ENCODE results near the gene FKBP1B.

Gene FKBP1B

DNA sequence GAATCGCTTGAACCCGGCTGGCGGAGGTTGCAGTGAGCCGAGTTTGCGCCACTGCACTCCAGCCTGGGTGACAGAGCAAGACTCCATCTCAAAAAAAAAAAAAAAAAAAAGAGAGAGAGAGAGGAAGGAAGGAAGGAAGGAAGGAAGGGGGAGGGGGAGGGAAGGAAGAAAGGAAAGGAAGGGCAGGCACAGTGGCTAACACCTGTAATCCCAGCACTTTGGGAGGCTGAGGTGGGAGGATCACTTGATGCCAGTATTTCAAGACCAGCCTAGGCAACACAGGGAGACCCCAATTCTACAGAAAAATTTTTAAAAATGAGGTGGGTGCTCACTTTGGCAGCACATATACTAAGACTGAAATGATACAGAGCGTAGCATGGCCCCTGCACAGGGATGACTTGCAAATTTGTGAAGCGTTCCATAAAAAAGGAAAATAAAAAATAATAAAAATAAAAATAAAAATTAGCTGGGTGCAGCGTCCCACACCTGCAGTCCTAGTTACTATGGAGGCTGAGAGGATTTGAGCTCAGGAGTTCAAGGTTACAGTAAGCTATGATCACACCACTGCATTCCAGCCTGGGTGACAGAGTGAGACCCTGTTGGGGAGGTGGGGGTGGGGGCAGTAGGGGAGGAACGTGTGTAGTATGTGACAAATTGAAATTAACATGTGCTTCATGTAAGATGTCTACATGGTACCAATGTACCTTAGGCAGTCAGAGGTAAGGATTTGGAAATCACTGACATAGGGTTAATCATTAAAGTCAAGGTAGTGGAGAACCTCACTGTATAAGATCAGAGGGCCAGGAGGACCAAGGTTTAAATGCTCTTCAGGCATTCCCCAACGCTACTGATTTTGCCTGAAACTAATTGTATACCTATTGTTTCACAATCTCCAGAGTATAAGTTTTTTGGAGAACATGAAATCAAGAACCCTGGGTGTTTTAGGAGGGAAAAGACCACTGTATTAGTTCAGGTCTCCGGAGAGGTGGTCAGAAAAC is 3.7 kb upstream of the FKBP1B start:
- Histone ChIP-seq H3K27ac (no peak overlapping the region), H3K4me3 (peak overlapping the region; percentile 81)
- TF ChIP-seq, protein P1, sequence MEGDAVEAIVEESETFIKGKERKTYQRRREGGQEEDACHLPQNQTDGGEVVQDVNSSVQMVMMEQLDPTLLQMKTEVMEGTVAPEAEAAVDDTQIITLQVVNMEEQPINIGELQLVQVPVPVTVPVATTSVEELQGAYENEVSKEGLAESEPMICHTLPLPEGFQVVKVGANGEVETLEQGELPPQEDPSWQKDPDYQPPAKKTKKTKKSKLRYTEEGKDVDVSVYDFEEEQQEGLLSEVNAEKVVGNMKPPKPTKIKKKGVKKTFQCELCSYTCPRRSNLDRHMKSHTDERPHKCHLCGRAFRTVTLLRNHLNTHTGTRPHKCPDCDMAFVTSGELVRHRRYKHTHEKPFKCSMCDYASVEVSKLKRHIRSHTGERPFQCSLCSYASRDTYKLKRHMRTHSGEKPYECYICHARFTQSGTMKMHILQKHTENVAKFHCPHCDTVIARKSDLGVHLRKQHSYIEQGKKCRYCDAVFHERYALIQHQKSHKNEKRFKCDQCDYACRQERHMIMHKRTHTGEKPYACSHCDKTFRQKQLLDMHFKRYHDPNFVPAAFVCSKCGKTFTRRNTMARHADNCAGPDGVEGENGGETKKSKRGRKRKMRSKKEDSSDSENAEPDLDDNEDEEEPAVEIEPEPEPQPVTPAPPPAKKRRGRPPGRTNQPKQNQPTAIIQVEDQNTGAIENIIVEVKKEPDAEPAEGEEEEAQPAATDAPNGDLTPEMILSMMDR (IDR thresholded peaks at IDR 0.05), result no peak
- DNase-seq (ENCODE audit: low spot score), result no peak

DNA sequence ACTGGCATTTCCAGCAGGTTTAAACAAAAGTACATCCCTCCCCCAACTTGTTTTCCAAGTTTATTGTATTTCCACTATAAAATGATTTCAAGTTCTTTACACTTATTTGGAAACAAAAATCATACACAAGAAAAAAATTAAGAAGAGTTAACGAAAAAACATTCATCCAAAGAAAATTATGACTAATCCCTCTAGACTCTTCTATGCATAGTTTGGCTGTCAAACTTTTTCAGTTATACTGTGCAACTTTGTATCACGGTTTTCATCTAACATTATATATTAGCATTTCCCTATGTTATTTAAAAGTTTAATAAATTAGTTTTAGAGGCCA is 3.0 kb upstream of the FKBP1B start:
- Histone ChIP-seq H3K27ac (peak overlapping the region; percentile 29 to 88), H3K4me3 (peak overlapping the region; percentile 81)
- TF ChIP-seq, protein P1 (IDR thresholded peaks at IDR 0.05), result no peak
- DNase-seq (ENCODE audit: low spot score), result no peak

DNA sequence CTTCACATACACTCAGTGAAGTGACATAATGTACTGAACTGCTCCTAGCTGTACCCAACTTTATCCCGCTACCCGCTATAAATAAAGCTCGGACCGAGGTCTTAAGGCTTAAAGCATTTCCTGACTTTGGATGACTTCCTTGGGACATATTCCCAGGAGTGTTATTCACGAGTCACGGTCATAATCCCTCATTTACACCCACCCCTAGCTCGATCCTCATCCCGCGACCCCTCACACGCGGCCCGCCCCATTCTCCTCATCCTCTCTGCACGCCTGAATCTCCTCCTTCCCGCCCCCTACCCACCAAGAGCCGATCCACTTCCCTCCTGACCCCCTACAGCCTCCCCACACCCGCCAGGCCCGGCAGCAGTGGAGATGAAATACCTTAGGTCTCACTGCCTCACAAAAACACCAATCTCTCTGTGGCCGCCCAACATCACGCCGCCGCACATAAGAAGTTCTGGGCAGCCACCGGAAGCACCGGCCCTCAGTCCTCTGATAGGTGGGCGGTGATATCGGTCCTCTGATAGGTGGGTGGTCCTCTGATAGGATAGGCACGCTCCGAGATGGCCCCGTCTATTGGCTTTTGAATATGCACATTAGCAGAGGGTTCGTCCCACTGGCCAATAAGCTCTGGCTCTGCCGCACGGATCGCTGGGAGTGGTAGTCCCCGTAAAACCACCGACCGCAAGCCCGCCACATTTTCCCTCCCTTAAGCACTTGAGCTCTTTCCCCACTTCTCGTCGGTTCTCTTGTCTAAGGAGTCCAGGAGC is 2.4 kb upstream of the FKBP1B start, which contains the start of gene WDCP:
TSS of gene WDCP (minus strand) at position 462 of the 773 bp plus-strand sequence. CDS start 7,897 bp downstream, outside the sequence.
- Histone ChIP-seq H3K27ac (peak within 1 kb of the TSS; percentile 29 to 88), H3K4me3 (peak within 1 kb of the TSS; percentile 81)
- DNase-seq (ENCODE audit: low spot score), result peak; percentile 98
- TF ChIP-seq, protein P1 (IDR thresholded peaks at IDR 0.05), result no peak

DNA sequence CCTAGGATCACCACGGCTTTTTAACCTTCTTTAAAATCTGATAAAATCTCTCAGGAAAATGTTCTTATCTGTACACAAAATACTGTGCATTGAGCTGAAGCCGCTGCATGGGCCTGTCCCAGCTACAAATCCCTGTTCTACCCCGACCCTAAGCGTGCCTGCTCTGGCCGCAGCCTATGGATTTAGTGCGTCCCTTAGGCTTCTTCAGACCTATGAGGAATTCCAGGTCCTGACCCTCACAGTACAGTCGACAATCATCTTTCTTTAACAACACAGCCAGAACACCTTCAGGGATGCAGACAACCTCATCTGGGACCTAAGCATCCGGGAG is 1.9 kb upstream of the FKBP1B start:
- no peak overlapping the region for H3K27ac ChIP-seq
- TF ChIP-seq, protein P1 (IDR thresholded peaks at IDR 0.05), result no peak
- H3K4me3 ChIP-seq, result peak overlapping the region; percentile 40
- DNase-seq (ENCODE audit: low spot score), result no peak

DNA sequence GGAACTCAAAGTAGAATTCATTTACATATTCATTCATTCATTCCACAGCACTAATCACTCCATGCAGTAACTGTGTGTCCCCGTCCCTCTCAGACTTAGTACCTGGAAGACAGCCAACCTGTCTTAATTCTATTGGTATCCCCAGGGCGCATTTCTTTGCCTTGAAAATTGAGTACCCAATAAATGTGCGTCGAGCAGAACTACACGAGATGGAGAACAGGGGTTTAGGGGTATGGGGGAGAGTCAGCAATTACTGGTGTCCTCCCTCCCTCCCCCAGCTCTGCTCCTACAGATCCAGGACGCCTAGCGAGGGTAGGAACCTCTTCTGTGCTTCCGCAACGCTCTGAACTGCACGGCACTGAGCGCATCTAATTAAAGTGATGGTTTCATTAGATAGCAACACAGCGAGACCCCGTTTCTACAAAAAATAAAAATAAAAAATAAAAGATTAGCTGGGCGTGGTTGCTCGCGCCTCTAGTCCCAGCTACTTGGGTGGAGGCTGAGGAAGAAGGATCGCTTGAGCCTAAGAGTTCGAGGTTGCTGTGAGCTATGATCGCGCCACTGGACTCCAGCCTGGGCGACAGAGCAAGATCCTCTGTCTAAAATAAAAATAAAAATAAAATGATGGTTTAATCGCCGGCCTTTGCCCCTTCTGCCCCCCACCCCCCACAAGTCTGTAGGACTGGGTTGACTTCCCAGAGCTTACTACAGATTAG is 614 bp upstream of the FKBP1B start:
- TF ChIP-seq, protein P1 (IDR thresholded peaks at IDR 0.05), result no peak
- Histone ChIP-seq H3K27ac (no peak overlapping the region), H3K4me3 (peak overlapping the region; percentile 72)
- no peak for DNase-seq (ENCODE audit: low spot score)

DNA sequence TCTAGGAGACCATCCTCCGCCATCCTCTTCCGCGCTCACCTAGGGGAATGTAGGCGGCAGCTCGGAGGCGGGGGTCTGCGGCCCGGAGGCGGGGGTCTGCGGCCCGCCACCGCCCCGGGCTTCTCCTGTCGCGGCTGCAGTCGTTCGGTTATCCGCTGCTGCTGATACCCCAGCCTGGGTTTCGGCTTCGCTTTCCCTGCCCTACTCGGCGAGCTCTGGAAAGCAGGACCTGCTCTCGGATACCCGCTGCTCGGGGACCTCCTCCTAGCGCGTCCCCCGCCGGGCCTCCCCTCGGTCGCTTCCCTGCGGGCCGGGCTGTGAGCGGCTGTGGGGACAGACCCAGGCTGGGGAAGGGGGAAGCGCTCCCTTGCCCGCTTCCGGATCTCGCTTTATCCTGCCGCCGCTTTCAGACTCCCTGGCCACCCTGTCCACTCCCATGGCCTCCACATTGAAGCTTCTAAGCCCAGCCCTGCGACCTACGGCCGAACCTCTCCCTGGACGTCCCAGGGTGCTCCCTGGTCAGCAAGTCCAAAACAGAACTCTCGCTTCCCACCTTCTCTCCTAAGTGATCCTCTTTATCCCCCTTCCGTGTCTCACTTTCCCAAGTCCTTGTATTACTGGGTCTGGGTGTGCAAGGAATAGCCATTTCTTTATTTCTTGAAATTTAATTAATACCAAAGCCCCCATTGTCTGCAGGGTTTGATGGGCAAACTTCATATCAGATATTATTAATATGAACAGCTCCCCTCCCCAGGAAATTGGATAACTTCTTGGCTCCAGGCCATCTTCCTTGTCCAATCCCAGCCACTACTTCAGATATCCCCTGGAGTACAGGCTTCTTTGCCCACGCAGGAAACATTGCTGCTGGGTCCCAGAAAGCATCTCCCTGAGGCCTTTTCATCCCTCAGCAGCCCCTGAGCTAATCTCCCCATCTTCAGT is 769 bp downstream of the FKBP1B start:
- TF ChIP-seq, protein P1 (IDR thresholded peaks at IDR 0.05), result no peak
- H3K27ac ChIP-seq, result peak overlapping the region; percentile 50 to 63
- DNase-seq (ENCODE audit: low spot score), result no peak
- H3K4me3 ChIP-seq, result peak overlapping the region; percentile 72

Measured in coronary artery (tissue), 2 donors.